ENCODE results near the gene DDX55.

DNA sequence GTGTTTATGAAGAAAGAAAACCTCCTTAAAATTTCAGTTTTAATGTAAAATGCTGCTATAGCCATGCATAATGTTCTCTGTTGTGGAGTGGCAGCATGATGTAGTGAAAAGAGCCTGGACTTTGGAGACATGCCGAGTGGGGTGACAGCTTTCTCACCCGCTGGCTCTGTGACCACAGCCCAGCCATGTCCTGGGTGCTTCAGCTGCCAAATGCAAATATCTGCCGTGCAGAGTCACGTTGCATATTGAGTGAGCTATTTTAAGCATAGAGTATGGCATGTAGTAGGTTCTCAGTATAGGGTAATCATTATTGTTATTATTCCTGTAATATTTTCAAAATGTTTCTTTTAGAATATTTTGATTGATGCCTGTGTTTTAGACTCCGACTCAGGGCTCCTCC lies 53.5 kb downstream of the DDX55 start:
- TF ChIP-seq, protein P1, sequence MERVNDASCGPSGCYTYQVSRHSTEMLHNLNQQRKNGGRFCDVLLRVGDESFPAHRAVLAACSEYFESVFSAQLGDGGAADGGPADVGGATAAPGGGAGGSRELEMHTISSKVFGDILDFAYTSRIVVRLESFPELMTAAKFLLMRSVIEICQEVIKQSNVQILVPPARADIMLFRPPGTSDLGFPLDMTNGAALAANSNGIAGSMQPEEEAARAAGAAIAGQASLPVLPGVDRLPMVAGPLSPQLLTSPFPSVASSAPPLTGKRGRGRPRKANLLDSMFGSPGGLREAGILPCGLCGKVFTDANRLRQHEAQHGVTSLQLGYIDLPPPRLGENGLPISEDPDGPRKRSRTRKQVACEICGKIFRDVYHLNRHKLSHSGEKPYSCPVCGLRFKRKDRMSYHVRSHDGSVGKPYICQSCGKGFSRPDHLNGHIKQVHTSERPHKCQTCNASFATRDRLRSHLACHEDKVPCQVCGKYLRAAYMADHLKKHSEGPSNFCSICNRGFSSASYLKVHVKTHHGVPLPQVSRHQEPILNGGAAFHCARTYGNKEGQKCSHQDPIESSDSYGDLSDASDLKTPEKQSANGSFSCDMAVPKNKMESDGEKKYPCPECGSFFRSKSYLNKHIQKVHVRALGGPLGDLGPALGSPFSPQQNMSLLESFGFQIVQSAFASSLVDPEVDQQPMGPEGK (CRISPR knock-in tag; IDR thresholded peaks at IDR 0.05; ENCODE audit: borderline replicate concordance): no peak
- TF ChIP-seq TOX (CRISPR knock-in tag; IDR thresholded peaks at IDR 0.05; ENCODE audit: borderline replicate concordance) (no peak), ARNTL (CRISPR knock-in tag; IDR thresholded peaks at IDR 0.05; ENCODE audit: borderline replicate concordance, low read depth) (no peak), ZNF565 (CRISPR knock-in tag; conservative IDR thresholded peaks at IDR 0.05; ENCODE audit: low read depth) (no peak), ZC3H10 (CRISPR knock-in tag; IDR thresholded peaks at IDR 0.05) (no peak), PPARA (CRISPR knock-in tag; IDR thresholded peaks at IDR 0.05; ENCODE audit: borderline replicate concordance) (no peak), CSDC2 (CRISPR knock-in tag; IDR thresholded peaks at IDR 0.05) (no peak), ZNF8 (CRISPR knock-in tag; IDR thresholded peaks at IDR 0.05) (no peak), ZFP30 (CRISPR knock-in tag; IDR thresholded peaks at IDR 0.05) (no peak), OSR1 (CRISPR knock-in tag; IDR thresholded peaks at IDR 0.05) (no peak), GLIS3 (CRISPR knock-in tag; IDR thresholded peaks at IDR 0.05) (no peak), ISL1 (CRISPR knock-in tag; IDR thresholded peaks at IDR 0.05) (no peak)
- TF ChIP-seq, protein P2, sequence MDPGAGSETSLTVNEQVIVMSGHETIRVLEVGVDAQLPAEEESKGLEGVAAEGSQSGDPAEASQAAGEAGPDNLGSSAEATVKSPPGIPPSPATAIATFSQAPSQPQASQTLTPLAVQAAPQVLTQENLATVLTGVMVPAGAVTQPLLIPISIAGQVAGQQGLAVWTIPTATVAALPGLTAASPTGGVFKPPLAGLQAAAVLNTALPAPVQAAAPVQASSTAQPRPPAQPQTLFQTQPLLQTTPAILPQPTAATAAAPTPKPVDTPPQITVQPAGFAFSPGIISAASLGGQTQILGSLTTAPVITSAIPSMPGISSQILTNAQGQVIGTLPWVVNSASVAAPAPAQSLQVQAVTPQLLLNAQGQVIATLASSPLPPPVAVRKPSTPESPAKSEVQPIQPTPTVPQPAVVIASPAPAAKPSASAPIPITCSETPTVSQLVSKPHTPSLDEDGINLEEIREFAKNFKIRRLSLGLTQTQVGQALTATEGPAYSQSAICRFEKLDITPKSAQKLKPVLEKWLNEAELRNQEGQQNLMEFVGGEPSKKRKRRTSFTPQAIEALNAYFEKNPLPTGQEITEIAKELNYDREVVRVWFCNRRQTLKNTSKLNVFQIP (CRISPR knock-in tag; IDR thresholded peaks at IDR 0.05; ENCODE audit: borderline replicate concordance, low read depth): no peak
- TF ChIP-seq, protein P3, sequence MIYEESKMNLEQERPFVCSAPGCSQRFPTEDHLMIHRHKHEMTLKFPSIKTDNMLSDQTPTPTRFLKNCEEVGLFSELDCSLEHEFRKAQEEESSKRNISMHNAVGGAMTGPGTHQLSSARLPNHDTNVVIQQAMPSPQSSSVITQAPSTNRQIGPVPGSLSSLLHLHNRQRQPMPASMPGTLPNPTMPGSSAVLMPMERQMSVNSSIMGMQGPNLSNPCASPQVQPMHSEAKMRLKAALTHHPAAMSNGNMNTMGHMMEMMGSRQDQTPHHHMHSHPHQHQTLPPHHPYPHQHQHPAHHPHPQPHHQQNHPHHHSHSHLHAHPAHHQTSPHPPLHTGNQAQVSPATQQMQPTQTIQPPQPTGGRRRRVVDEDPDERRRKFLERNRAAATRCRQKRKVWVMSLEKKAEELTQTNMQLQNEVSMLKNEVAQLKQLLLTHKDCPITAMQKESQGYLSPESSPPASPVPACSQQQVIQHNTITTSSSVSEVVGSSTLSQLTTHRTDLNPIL (CRISPR knock-in tag; IDR thresholded peaks at IDR 0.05; ENCODE audit: low read depth): no peak
